ENCODE results near the gene AHCYL1. TPM values are rescaled to one million over a fixed set of nuclear protein-coding genes. Genes with fewer than 3 reads are reported as not detected.
A peak's percentile ranks its signal among the peaks of the same experiment; 100 is the strongest.

AHCYL1 gene
- total RNA-seq, 2 experiments from 2014 or later = 79.1 to 82.6 TPM

GRCh38 chr1:110053552-110054428 is 69.2 kb downstream of the AHCYL1 start:
- POLR2A ChIA-PET = interaction anchor here (0.6 kb wide), 1 partner anchor 160 kb away, joined by 8 read pairs; no protein-coding TSS in a partner anchor
- ATAC-seq (peak; percentile 88), DNase-seq (peak; percentile 83)
- H3K4me3 Mint-ChIP-seq = no peak overlapping the region
- H3K9me3 Mint-ChIP-seq (ENCODE audit: low read depth) = no peaks in the 10 kb centered on the region
- no peaks in the 10 kb centered on the region for H3K27me3 Mint-ChIP-seq
- no peaks in the 10 kb centered on the region for H3K4me1 Mint-ChIP-seq
- no peak overlapping the region for H3K27ac Mint-ChIP-seq
- peaks cover 47% of the 10 kb centered on the region for H3K36me3 Mint-ChIP-seq (ENCODE audit: low read depth)
- CTCF ChIA-PET = interaction anchor here (0.6 to 13.6 kb wide), 29 partner anchors 9 to 1148 kb away, joined by 3 to 191 read pairs (median 4); partner anchors contain the start of genes AHCYL1, STRIP1 and UBL4B
- intact Hi-C loops (cut with DNase I, micrococcal nuclease) = loop anchor here (1.0 to 5.0 kb wide), 4 partner anchors 53 to 409 kb away; no protein-coding TSS in a partner anchor

GRCh38 chr1:110055493-110056284 is 71.1 kb downstream of the AHCYL1 start:
- no peak for DNase-seq
- no peak for ATAC-seq
- Mint-ChIP-seq H3K4me1 (no peaks in the 10 kb centered on the region), H3K4me3 (no peak overlapping the region), H3K27ac (no peak overlapping the region), H3K27me3 (no peaks in the 10 kb centered on the region), H3K9me3 (ENCODE audit: low read depth) (no peaks in the 10 kb centered on the region), H3K36me3 (ENCODE audit: low read depth) (peaks cover 45% of the 10 kb centered on the region)
- ChIA-PET POLR2A (no interaction called here), CTCF (interaction anchor here (4.2 to 13.6 kb wide), 3 partner anchors 35 to 60 kb away, joined by 40 to 191 read pairs (median 43); partner anchors contain the start of gene UBL4B)
- intact Hi-C loops (cut with DNase I, micrococcal nuclease) = no loop called here

- intact Hi-C loops (cut with DNase I, micrococcal nuclease) = no loop called here
- ChIA-PET CTCF (interaction anchor here (0.9 to 13.6 kb wide), 6 partner anchors 15 to 77 kb away, joined by 3 to 191 read pairs (median 4); no protein-coding TSS in a partner anchor), POLR2A (no interaction called here)
- H3K4me3 Mint-ChIP-seq = no peak overlapping the region
- peak overlapping the region; percentile 17 for H3K27ac Mint-ChIP-seq
- no peaks in the 10 kb centered on the region for H3K9me3 Mint-ChIP-seq (ENCODE audit: low read depth)
- H3K36me3 Mint-ChIP-seq (ENCODE audit: low read depth) = peaks cover 43% of the 10 kb centered on the region
- DNase-seq = no peak
- H3K4me1 Mint-ChIP-seq = no peaks in the 10 kb centered on the region
- no peaks in the 10 kb centered on the region for H3K27me3 Mint-ChIP-seq
- ATAC-seq = no peak
Measured at GRCh38 chr1:110056285-110056683, 71.7 kb downstream of the AHCYL1 start.

GRCh38 chr1:110056776-110057175 is 72.2 kb downstream of the AHCYL1 start:
- DNase-seq = no peak
- Mint-ChIP-seq H3K27me3 (no peaks in the 10 kb centered on the region), H3K9me3 (ENCODE audit: low read depth) (no peaks in the 10 kb centered on the region), H3K27ac (no peak overlapping the region), H3K4me1 (no peaks in the 10 kb centered on the region), H3K36me3 (ENCODE audit: low read depth) (peaks cover 40% of the 10 kb centered on the region), H3K4me3 (no peak overlapping the region)
- intact Hi-C loops (cut with DNase I, micrococcal nuclease) = no loop called here
- peak; percentile 16 for ATAC-seq
- ChIA-PET CTCF (interaction anchor here (0.5 to 13.6 kb wide), 9 partner anchors 9 to 470 kb away, joined by 3 to 191 read pairs (median 3); no protein-coding TSS in a partner anchor), POLR2A (interaction anchor here (0.5 to 0.6 kb wide), 3 partner anchors 9 to 924 kb away, joined by 3 read pairs; no protein-coding TSS in a partner anchor)

- ATAC-seq (no peak), DNase-seq (no peak)
- Mint-ChIP-seq H3K4me1 (no peaks in the 10 kb centered on the region), H3K36me3 (ENCODE audit: low read depth) (peaks cover 33% of the 10 kb centered on the region), H3K27ac (no peak overlapping the region), H3K4me3 (no peak overlapping the region), H3K27me3 (no peaks in the 10 kb centered on the region), H3K9me3 (ENCODE audit: low read depth) (no peaks in the 10 kb centered on the region)
- POLR2A ChIA-PET = no interaction called here
- CTCF ChIA-PET = interaction anchor here (0.6 to 13.6 kb wide), 9 partner anchors 12 to 249 kb away, joined by 3 to 191 read pairs (median 6); no protein-coding TSS in a partner anchor
- intact Hi-C loops (cut with DNase I, micrococcal nuclease) = no loop called here
Measured at GRCh38 chr1:110057963-110058518, 73.5 kb downstream of the AHCYL1 start.

- Mint-ChIP-seq H3K27ac (no peak overlapping the region), H3K27me3 (no peaks in the 10 kb centered on the region), H3K4me3 (no peak overlapping the region), H3K9me3 (ENCODE audit: low read depth) (no peaks in the 10 kb centered on the region), H3K36me3 (ENCODE audit: low read depth) (peaks cover 29% of the 10 kb centered on the region), H3K4me1 (no peaks in the 10 kb centered on the region)
- CTCF ChIA-PET = interaction anchor here (0.8 to 13.6 kb wide), 9 partner anchors 13 to 262 kb away, joined by 5 to 191 read pairs (median 7); no protein-coding TSS in a partner anchor
- ATAC-seq (no peak), DNase-seq (no peak)
- POLR2A ChIA-PET = no interaction called here
- intact Hi-C loops (cut with DNase I, micrococcal nuclease) = no loop called here
Measured at GRCh38 chr1:110058591-110058990, 74.0 kb downstream of the AHCYL1 start.

GRCh38 chr1:110059133-110059863 is 74.7 kb downstream of the AHCYL1 start:
- Mint-ChIP-seq H3K36me3 (ENCODE audit: low read depth) (peaks cover 22% of the 10 kb centered on the region), H3K27me3 (no peaks in the 10 kb centered on the region), H3K4me3 (no peak overlapping the region), H3K4me1 (no peaks in the 10 kb centered on the region), H3K27ac (no peak overlapping the region), H3K9me3 (ENCODE audit: low read depth) (no peaks in the 10 kb centered on the region)
- POLR2A ChIA-PET = interaction anchor here (0.7 kb wide), 1 partner anchor 27 kb away, joined by 5 read pairs; no protein-coding TSS in a partner anchor
- CTCF ChIA-PET = interaction anchor here (0.6 to 13.6 kb wide), 25 partner anchors 8 to 917 kb away, joined by 3 to 191 read pairs (median 5); partner anchors contain the start of genes RBM15 and STRIP1
- intact Hi-C loops (cut with DNase I, micrococcal nuclease) = no loop called here
- ATAC-seq (no peak), DNase-seq (no peak)

GRCh38 chr1:110060034-110060661 is 75.6 kb downstream of the AHCYL1 start:
- no peaks in the 10 kb centered on the region for H3K9me3 Mint-ChIP-seq (ENCODE audit: low read depth)
- ATAC-seq (peak; percentile 94), DNase-seq (peak; percentile 89)
- no peaks in the 10 kb centered on the region for H3K4me1 Mint-ChIP-seq
- CTCF ChIA-PET = interaction anchor here (0.5 to 13.6 kb wide), 35 partner anchors 9 to 918 kb away, joined by 3 to 191 read pairs (median 4); partner anchors contain the start of genes AHCYL1, RBM15 and STRIP1
- H3K27ac Mint-ChIP-seq = no peak overlapping the region
- intact Hi-C loops (cut with DNase I, micrococcal nuclease) = no loop called here
- H3K36me3 Mint-ChIP-seq (ENCODE audit: low read depth) = peaks cover 21% of the 10 kb centered on the region
- H3K27me3 Mint-ChIP-seq = no peaks in the 10 kb centered on the region
- H3K4me3 Mint-ChIP-seq = no peak overlapping the region
- POLR2A ChIA-PET = interaction anchor here (0.5 to 0.7 kb wide), 3 partner anchors 19 to 28 kb away, joined by 3 to 7 read pairs (median 5); no protein-coding TSS in a partner anchor

GRCh38 chr1:110060662-110061060 is 76.1 kb downstream of the AHCYL1 start:
- no peaks in the 10 kb centered on the region for H3K9me3 Mint-ChIP-seq (ENCODE audit: low read depth)
- peaks cover 18% of the 10 kb centered on the region for H3K36me3 Mint-ChIP-seq (ENCODE audit: low read depth)
- H3K27me3 Mint-ChIP-seq = no peaks in the 10 kb centered on the region
- POLR2A ChIA-PET = interaction anchor here (0.5 kb wide), 1 partner anchor 20 kb away, joined by 3 read pairs; no protein-coding TSS in a partner anchor
- DNase-seq = no peak
- intact Hi-C loops (cut with DNase I, micrococcal nuclease) = no loop called here
- no peaks in the 10 kb centered on the region for H3K4me1 Mint-ChIP-seq
- no peak for ATAC-seq
- H3K4me3 Mint-ChIP-seq = no peak overlapping the region
- CTCF ChIA-PET = interaction anchor here (0.5 to 13.6 kb wide), 31 partner anchors 8 to 369 kb away, joined by 3 to 191 read pairs (median 4); partner anchors contain the start of gene AHCYL1
- H3K27ac Mint-ChIP-seq = no peak overlapping the region

- no peaks in the 10 kb centered on the region for H3K9me3 Mint-ChIP-seq (ENCODE audit: low read depth)
- ChIA-PET POLR2A (no interaction called here), CTCF (interaction anchor here (0.7 to 13.6 kb wide), 7 partner anchors 11 to 56 kb away, joined by 3 to 191 read pairs (median 11); no protein-coding TSS in a partner anchor)
- peaks cover 3% of the 10 kb centered on the region for H3K27me3 Mint-ChIP-seq
- ATAC-seq (no peak), DNase-seq (no peak)
- no peaks in the 10 kb centered on the region for H3K4me1 Mint-ChIP-seq
- no peak overlapping the region for H3K27ac Mint-ChIP-seq
- intact Hi-C loops (cut with DNase I, micrococcal nuclease) = no loop called here
- no peak overlapping the region for H3K4me3 Mint-ChIP-seq
- peaks cover 15% of the 10 kb centered on the region for H3K36me3 Mint-ChIP-seq (ENCODE audit: low read depth)
Measured at GRCh38 chr1:110061341-110061740, 76.8 kb downstream of the AHCYL1 start.
